ENCODE data around the gene DNAJC18.

DNAJC18 gene

GRCh38 chr5:139360384-139360783, 78.9 kb downstream of the DNAJC18 start:
- no peak for DNase-seq (ENCODE audit: low spot score)
- peak overlapping the region; percentile 45 for H3K27ac ChIP-seq
- POLR2A ChIA-PET (ENCODE audit: low non-redundant PET) = interaction anchor here (0.7 kb wide), 1 partner anchor 13 kb away, joined by 3 read pairs; no protein-coding TSS in a partner anchor
- CTCF ChIA-PET = no interaction called here
- TF ChIP-seq CTCF (conservative IDR thresholded peaks at IDR 0.05; ENCODE audit: low read depth) = no peak

Data from RWPE1 (cell line).